Activated CD4-positive, alpha-beta T cell treated with anti-CD3 and anti-CD28 coated beads for 48 hours (primary cell): ENCODE data around the gene SGO1.
A peak's percentile ranks its signal among the peaks of the same experiment; 100 is the strongest.
"Not testable (repeated sequence)": the region's sequence is repeated elsewhere in the genome, so short reads cannot be mapped to it uniquely, and the experiment has no call there.

Experiments used
- DNase-seq: peaks from one replicate; pipeline ENCODE4 v3.0.0-alpha.2; 2020

The SGO1 gene

DNA sequence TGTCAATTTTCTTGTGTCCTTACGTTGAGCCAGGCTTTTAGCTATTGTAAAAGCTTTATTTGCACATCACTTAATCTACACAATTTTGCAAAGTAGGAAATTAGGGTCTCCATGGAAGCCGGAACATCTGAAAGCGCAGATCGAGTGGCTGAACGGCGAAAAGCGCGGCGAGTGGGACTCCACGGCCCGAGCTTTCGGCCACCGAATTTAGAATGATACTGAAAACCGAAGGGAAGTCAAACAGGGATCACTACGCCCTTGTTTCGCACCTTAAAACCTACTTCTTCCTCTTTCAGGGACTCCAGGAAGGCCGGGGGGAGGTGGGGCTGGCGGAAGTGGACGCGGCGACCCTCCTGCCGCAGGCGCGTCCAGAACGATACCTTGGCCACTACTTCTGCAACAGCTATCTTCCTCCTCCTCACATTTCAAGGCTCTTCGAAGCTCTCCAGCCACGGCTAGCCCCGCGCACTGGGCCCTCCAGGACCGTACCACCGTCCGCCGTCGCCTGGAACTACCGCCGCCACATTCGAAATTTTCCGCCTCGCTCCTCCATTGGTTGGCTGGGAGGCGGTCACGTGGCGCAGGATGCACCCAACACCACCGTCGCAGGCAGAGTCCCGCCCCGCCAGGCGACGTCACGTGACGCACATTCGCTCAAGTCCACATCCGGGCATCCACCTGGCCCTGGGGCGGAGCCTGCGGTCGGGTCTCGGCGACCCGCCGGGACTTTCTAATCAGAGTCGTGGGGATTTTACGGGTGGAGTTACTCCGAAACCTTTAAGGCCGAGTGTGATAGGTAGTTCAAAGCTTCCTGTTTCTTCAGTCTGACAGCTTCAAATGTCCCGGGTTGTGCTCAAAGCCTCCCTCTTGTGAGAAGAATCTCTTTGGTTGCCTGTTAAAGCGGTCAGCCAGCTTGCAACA lies at the start of gene SGO1:
Gene SGO1, minus strand, starts transcription at position 528 of the 921 bp plus-strand sequence. CDS start 2,179 bp downstream, outside the sequence.
- DNase-seq = peak; percentile 100

GRCh38 chr3:20235796-20236195 lies 49.8 kb upstream of the SGO1 start:
- no peak for DNase-seq

DNA sequence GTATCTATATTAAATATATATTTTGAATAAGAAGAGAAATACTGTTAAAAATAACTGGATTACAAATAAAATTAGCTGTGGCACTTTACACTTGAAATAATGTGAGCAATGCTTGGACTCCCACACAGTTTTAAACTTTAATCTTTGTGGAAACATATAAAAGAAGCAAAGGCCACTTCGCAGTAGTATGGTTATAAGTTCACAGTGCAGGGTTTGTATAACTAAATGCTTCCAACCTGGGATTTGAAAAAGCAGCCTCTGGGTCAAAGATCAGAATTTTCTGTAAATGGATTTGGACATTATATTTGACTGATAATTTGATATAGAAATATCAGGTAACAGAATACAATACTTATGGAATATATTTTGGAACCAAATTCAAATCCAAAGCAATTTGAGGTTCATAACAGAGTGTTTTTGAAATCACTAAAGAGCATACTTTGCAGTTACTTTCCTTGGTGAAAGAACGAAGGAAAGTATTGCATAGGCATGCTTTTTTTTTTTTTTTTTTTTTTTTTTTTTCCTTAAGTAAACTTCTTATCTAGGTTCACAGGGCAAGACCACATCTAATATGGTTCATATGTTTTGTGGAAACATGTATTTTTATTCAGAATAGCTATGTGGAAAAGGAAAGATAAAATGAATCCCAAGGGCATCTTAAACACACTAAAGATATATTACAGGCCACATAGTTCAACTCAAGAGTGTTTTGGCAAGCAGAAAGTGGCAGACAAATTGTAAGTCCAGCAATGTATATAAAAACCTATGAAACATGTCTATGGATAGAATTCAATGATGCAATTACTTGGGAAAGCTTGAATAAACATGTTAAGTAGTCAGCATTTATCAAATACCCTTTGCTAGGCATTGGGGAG lies 47.1 kb upstream of the SGO1 start:
- no peak for DNase-seq

- DNase-seq = no peak
These were observed 44.9 kb upstream of the SGO1 start for GRCh38 chr3:20230954-20231353.

- DNase-seq = no peak
These were observed 39.8 kb upstream of the SGO1 start for GRCh38 chr3:20225769-20226168.

- DNase-seq = no peak
These were observed 36.3 kb upstream of the SGO1 start for GRCh38 chr3:20222274-20222673.

DNA sequence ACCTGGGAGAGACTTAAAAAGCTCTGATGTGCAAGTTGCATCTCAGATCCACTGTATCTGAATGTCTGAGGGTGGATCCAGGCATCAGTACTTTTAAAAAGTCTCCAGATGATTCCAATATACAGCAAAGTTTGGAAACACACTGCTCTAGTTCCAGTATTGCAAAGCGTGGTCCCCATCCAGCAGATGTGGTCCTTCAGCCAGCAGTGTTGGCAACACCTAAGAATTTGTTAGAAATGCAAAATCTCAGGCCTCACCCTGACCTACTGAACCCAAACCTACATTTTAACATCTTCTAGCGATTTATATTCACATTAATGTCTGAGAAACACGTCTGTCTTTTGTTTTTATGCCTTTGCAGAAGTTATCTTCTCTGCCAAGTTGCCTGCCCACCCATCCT lies 32.2 kb upstream of the SGO1 start:
- DNase-seq = no peak

DNA sequence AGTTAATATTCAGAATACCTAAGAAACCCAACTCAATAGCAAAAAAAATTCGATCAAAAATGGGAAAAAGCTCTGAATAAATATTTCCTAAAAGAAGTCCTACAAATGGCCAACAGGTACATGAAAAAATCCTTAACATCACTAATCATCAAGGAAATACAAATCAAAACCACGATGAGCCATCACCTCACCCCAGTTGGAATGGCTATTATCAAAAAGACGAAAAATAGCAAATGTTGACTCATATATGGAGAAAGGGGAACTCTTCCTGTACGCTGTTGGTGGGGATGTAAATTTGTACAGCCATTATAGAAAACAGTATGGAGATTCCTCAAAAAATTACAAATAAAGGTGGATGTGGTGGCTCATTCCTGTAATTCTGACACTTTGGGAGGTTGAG lies 29.6 kb upstream of the SGO1 start:
- DNase-seq = no peak

DNA sequence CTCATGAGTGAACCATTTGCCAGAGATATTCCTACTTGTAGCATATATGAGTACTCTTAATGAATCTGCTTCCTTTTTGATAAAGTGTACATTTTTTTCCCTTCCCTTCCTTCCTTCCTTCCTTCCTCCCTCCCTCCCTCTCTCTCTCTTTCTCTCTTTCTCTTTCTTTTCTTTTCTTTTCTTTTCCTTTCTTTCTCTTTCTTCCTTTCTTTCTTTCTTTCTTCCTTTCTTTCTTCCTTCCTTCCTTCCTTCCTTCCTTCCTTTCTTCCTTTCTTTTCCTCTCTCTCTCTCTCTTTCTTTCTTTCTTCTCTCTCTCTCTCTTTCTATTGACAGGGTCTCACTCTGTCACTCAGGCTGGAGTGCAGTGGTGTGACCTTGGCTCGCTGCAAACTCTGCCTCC lies 27.5 kb upstream of the SGO1 start:
- not testable (repeated sequence) for DNase-seq

DNA sequence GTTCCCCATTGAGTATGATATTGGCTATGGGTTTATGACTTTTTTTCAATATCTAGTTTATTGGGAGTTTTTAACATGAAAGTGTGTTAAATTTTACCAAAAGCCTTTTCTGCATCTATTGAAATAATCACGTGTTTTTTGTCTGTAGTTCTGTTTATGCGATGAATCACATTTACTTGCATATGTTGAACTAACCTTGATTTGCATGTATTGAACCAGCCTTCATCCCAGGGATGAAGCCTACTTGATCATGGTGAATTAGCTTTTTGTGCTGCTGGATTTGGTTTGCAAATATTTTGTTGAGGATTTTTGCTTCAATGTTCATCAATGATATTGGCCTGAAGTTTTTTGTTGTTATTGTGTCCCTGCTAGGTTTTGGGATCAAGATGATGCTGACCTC lies 21.9 kb upstream of the SGO1 start:
- not testable (repeated sequence) for DNase-seq

- DNase-seq = not testable (repeated sequence)
These were observed 19.9 kb upstream of the SGO1 start for GRCh38 chr3:20205898-20206297.

- DNase-seq = no peak
These were observed 15.1 kb upstream of the SGO1 start for GRCh38 chr3:20201143-20201542.

- no peak for DNase-seq
These were observed 11.8 kb upstream of the SGO1 start for GRCh38 chr3:20197775-20198174.

DNA sequence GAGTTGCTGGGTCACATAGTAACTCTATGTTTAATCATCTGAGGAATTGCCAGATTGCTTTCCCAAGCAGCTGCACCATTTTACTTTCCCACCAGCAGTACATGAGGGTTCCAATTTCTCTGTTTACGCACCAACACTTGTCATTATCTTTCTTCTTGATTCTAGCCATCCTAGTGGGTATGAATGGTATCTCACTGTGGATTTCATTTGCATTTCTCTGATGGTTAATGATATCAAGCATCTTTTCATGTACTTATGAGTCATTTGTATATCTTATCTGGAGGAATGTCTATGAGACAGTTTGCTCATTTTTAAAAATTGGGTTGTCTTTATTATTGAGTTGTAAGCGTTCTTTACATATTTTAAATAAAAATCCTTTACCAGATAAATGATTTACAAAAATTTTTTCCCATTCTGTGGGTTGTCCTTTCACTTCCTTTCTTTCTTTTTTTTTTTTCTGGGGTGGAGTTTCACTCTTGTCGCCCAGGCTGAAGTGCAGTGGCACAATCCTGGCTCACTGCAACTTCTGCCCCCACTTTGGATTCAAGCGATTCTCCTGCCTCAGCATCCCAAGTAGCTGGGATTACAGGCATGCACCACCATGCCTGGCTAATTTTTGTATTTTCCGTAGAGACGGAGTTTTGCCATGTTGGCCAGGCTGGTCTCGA lies 8.9 kb upstream of the SGO1 start:
- DNase-seq = no peak

DNA sequence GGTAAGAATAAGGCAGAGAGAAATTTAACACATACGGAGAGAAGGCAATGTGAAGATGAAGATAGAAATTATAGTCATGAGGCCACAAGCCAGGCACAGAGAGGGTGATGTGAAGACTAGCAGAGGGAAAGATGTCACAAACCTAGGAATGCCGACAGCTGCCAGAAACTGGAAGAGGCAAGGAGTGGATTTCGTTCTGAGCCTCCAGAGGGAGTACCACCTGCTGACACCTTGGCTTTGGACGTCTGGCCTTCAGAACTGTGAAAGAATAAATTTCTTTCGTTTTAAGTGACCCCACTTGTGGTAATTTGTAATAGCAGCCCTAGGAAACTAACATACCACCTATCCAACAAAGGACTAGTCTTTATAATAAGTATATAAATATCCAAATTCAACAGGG lies 5.0 kb upstream of the SGO1 start:
- DNase-seq = no peak

DNA sequence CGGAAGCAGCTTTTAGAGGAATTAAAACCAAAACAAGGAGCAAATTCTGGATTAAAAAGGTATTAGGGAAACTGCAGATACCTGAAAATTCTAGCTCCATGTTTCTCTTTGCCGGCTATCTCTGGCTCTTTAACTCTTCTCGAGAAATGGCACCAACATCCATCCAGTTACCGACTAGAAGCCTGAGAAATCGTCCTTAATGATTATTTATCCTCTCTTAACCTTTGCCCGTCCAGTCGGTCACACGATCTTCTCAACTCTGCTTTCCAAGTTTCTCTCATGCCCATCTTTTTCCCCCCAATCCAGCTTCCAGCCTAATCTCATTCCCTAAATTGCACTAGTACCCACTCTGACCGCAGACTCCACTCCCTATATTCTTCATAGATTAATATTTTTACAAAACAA lies 596 bp upstream of the SGO1 start:
- DNase-seq = no peak

GRCh38 chr3:20185331-20185678 lies 701 bp downstream of the SGO1 start:
- DNase-seq = peak; percentile 20

DNA sequence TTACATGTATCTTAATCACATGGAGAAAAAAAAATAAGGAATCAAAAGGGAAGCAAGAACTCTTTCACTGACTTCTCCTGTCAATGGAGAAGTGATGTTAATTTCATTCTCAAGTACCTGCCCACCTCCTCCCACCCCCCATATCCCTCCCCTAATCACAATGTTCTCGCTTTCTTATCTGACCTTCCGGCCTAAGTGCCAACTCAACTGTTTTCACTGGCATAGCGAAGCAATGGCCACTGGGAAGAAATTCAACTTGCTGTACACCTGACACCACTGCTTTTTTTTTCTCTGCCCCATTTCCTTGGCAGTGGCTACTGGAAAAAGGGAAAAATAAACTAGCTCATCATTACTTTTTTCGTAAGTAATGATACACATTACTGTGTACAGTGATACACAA lies 3.8 kb downstream of the SGO1 start:
- no peak for DNase-seq

DNA sequence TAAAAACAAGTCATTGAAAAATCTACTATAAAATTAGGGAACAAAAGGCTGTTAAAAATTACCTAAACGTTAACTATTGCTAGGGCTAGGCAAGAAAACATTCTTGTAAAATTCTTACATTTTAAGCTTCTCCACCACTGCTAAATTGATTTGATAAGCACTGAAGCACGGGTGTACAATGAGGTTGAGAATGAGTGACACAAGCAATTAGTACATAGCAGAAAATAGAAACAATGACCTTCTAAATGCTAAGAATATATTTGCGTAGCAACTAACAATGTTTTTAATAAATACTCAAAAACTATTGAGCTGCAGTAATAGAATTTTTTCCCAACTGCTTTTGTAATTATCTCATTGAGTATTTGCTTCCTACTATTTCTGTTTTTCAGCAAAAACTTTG lies 4.7 kb downstream of the SGO1 start:
- DNase-seq = no peak

DNA sequence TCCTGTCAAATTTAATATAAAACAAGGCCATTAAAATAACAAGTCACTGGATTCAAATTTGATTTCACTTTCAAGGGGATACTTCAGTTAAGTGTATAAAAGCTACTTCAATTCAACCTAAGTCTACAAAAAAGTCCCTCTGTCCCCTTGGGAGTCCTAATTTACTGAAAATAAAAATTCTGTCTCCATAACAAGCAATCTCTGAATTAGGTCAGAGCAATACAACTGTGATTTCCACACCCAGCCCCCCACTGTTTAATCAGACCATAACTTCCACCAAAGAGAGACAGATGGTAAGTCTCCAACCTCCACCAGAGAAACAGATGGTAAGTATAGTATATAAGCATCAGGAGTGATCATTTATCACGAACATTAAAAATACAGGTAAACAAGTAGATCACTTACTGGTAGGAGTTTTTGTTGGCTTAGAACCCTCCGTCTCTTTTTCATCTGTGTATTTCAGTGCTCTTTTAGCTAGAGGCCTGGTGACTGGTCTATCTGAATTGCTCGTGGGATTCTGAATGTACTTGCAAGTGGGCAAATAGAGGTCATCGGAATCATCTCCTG lies 12.1 kb downstream of the SGO1 start:
- no peak for DNase-seq

DNA sequence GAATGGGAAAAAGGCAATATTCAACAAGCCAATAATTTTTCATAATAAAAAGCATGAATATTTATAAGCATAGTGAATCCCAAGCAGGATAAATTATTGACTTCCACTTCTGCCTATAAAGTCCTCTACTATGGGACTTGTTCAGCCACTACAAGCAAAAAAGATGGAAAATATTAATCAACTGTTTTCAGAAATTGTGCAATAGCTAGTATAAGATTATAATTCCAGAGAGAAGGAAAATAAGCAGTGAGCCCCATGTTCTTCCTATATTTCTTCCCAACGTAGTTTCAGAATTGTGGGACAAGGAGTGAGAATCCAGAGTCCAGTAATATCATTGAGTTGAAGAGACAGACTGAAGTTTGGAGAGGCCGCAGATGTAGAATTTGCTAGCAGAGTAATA lies 24.3 kb downstream of the SGO1 start:
- DNase-seq = no peak

- no peak for DNase-seq
These were observed 25.8 kb downstream of the SGO1 start for GRCh38 chr3:20160230-20160629.

GRCh38 chr3:20154928-20155327 lies 31.1 kb downstream of the SGO1 start:
- no peak for DNase-seq
